HepG2 (cell line): Measurements from ENCODE around the gene APBA3. TPM values are rescaled to one million over a fixed set of nuclear protein-coding genes. Genes with fewer than 3 reads are reported as not detected.

ENCODE experiments used
- ATF2 ChIP-seq: sonication (generic); formaldehyde crosslinking; IDR thresholded peaks from 2 replicates; pipeline ENCODE4 v1.4.0; 2020; ENCODE audit warnings: missing genetic modification reagents
- RAD21 ChIP-seq: fragments of 450-650 bp; formaldehyde crosslinking; IDR thresholded peaks from 2 replicates; pipeline ENCODE4 v1.5.0; 2020; ENCODE audit warnings: mild to moderate bottlenecking
- ZNF777 ChIP-seq: sonication (generic); formaldehyde crosslinking; IDR thresholded peaks from 2 replicates; pipeline ENCODE4 v1.4.0; 2020; ENCODE audit warnings: missing genetic modification reagents
- polyA plus RNA-seq, 8 experiments: library from polyadenylated mRNA; depleted of rRNA in 3 of 8; stranded (reverse) in 7 of 8; unstranded in 1 of 8; fragments of >200 nt; fragmentation: Illumina TruSeq in 4 of 8; extraction: Trizol in 4 of 8; gene quantifications; 2 replicates each; pipeline versions ENCODE4 v1.2.1 to v1.2.3, GENCODE V29; 2011 to 2016; ENCODE audit warnings: low read depth in 4 of 8, missing spikeins in 1 of 8, mixed read lengths in 1 of 8; ENCODE audit not compliant: insufficient read depth in 1 of 8
- total RNA-seq, 5 experiments: library from RNA; depleted of rRNA; stranded (reverse); fragments of >200 nt; fragmentation: Illumina TruSeq; extraction: Trizol; gene quantifications; 2 replicates each; pipeline ENCODE4 v1.2.3, GENCODE V29; 2016; ENCODE audit warnings: low read depth in 1 of 5
- TF ChIP-seq, protein P1 (sequence below): sonication (generic); formaldehyde crosslinking; IDR thresholded peaks from 2 replicates; pipeline ENCODE4 v1.4.0; 2020; ENCODE audit warnings: missing genetic modification reagents, borderline replicate concordance
- TF ChIP-seq, protein P2 (sequence below): sonication (generic); formaldehyde crosslinking; IDR thresholded peaks from 2 replicates; pipeline ENCODE4 v1.4.0; 2020; ENCODE audit warnings: missing genetic modification reagents, borderline replicate concordance
- TF ChIP-seq, protein P3 (sequence below): sonication (generic); formaldehyde crosslinking; IDR thresholded peaks from 2 replicates; pipeline ENCODE4 v1.4.0; 2020; ENCODE audit warnings: missing genetic modification reagents, borderline replicate concordance
- TF ChIP-seq, protein P4 (sequence below): sonication (generic); formaldehyde crosslinking; IDR thresholded peaks from 2 replicates; pipeline ENCODE4 v1.4.0; 2020; ENCODE audit warnings: missing genetic modification reagents

Gene APBA3
- total and polyA plus RNA-seq, 2 of the 13 experiments (the other 11 are each of a cell fraction or from before 2014, with no cell fraction given), result 14.2 to 14.3 TPM

GRCh38 chr19:3783660-3784584 lies 22.4 kb upstream of the APBA3 start (continued):
- TF ChIP-seq, protein P1, sequence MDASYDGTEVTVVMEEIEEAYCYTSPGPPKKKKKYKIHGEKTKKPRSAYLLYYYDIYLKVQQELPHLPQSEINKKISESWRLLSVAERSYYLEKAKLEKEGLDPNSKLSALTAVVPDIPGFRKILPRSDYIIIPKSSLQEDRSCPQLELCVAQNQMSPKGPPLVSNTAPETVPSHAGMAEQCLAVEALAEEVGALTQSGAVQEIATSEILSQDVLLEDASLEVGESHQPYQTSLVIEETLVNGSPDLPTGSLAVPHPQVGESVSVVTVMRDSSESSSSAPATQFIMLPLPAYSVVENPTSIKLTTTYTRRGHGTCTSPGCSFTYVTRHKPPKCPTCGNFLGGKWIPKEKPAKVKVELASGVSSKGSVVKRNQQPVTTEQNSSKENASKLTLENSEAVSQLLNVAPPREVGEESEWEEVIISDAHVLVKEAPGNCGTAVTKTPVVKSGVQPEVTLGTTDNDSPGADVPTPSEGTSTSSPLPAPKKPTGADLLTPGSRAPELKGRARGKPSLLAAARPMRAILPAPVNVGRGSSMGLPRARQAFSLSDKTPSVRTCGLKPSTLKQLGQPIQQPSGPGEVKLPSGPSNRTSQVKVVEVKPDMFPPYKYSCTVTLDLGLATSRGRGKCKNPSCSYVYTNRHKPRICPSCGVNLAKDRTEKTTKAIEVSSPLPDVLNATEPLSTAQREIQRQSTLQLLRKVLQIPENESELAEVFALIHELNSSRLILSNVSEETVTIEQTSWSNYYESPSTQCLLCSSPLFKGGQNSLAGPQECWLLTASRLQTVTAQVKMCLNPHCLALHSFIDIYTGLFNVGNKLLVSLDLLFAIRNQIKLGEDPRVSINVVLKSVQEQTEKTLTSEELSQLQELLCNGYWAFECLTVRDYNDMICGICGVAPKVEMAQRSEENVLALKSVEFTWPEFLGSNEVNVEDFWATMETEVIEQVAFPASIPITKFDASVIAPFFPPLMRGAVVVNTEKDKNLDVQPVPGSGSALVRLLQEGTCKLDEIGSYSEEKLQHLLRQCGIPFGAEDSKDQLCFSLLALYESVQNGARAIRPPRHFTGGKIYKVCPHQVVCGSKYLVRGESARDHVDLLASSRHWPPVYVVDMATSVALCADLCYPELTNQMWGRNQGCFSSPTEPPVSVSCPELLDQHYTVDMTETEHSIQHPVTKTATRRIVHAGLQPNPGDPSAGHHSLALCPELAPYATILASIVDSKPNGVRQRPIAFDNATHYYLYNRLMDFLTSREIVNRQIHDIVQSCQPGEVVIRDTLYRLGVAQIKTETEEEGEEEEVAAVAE, result no peak
- TF ChIP-seq ZNF777 (CRISPR knock-in tag) (peak; percentile 55; the same call in 1 of the 2 replicates), ATF2 (CRISPR knock-in tag) (0 out of 2 replicates have a peak, but pooled peaks have one; percentile 30), RAD21 (CRISPR knock-in tag) (peak; percentile 70)
- TF ChIP-seq, protein P2, sequence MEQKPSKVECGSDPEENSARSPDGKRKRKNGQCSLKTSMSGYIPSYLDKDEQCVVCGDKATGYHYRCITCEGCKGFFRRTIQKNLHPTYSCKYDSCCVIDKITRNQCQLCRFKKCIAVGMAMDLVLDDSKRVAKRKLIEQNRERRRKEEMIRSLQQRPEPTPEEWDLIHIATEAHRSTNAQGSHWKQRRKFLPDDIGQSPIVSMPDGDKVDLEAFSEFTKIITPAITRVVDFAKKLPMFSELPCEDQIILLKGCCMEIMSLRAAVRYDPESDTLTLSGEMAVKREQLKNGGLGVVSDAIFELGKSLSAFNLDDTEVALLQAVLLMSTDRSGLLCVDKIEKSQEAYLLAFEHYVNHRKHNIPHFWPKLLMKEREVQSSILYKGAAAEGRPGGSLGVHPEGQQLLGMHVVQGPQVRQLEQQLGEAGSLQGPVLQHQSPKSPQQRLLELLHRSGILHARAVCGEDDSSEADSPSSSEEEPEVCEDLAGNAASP, result no peak
- TF ChIP-seq, protein P3, sequence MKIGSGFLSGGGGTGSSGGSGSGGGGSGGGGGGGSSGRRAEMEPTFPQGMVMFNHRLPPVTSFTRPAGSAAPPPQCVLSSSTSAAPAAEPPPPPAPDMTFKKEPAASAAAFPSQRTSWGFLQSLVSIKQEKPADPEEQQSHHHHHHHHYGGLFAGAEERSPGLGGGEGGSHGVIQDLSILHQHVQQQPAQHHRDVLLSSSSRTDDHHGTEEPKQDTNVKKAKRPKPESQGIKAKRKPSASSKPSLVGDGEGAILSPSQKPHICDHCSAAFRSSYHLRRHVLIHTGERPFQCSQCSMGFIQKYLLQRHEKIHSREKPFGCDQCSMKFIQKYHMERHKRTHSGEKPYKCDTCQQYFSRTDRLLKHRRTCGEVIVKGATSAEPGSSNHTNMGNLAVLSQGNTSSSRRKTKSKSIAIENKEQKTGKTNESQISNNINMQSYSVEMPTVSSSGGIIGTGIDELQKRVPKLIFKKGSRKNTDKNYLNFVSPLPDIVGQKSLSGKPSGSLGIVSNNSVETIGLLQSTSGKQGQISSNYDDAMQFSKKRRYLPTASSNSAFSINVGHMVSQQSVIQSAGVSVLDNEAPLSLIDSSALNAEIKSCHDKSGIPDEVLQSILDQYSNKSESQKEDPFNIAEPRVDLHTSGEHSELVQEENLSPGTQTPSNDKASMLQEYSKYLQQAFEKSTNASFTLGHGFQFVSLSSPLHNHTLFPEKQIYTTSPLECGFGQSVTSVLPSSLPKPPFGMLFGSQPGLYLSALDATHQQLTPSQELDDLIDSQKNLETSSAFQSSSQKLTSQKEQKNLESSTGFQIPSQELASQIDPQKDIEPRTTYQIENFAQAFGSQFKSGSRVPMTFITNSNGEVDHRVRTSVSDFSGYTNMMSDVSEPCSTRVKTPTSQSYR (CRISPR knock-in tag), result no peak; the same call in 1 of the 2 replicates
- TF ChIP-seq, protein P4, sequence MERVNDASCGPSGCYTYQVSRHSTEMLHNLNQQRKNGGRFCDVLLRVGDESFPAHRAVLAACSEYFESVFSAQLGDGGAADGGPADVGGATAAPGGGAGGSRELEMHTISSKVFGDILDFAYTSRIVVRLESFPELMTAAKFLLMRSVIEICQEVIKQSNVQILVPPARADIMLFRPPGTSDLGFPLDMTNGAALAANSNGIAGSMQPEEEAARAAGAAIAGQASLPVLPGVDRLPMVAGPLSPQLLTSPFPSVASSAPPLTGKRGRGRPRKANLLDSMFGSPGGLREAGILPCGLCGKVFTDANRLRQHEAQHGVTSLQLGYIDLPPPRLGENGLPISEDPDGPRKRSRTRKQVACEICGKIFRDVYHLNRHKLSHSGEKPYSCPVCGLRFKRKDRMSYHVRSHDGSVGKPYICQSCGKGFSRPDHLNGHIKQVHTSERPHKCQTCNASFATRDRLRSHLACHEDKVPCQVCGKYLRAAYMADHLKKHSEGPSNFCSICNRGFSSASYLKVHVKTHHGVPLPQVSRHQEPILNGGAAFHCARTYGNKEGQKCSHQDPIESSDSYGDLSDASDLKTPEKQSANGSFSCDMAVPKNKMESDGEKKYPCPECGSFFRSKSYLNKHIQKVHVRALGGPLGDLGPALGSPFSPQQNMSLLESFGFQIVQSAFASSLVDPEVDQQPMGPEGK, result 0 out of 2 replicates have a peak, but pooled peaks have one; percentile 19
